GM08714 (cell line): ENCODE data around the gene PIM3.

Source experiments
- H3K4me3 ChIP-seq: fragments of 200-500 bp; sonication (Bioruptor generic); 2 replicates; pipeline ENCODE4 v1.5.1; 2014; ENCODE audit warnings: mild to moderate bottlenecking, low read length, inconsistent platforms
- ZNF274 ChIP-seq: IDR thresholded peaks from 2 replicates; pipeline ENCODE4 v1.6.1; 2012; ENCODE audit warnings: mild to moderate bottlenecking, low read depth, low read length

Gene PIM3

DNA sequence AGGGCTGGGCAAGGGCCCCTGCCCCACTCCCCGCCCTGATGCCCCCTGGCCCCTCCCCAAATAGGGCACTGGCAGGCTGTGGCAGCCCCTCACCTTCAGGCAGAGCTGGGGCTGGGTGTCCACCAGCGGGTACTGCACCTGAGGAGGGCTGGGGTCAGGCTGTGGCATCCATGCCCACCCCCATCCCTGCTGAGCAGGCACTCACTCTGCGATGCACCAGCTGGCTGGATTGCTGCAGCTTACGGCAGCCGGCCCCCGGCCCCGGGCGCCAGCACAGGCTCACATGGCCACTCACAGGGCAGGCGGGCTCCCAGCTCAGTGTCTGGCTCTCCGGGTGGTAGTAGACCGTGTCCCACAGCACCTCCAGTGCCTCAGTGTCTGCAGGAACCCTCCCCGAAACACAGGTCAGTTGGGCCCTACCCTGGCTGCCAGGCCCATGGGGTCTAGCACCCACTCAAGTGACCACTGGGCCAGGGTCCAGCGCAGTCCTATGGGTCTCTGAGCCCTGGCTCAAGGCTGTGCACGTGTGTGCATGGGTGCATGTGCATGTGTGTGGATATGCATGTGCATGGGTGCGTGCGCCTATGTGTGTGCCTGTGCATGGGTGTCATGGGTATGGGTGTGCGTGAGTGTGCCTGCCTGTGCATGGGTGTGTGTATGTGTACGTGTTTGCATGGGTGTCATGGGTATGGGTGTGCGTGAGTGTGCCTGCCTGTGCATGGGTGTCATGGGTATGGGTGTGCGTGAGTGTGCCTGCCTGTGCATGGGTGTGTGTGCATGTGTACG is 37.6 kb downstream of the PIM3 start:
- no peak overlapping the region for H3K4me3 ChIP-seq
- no peak for TF ChIP-seq ZNF274

DNA sequence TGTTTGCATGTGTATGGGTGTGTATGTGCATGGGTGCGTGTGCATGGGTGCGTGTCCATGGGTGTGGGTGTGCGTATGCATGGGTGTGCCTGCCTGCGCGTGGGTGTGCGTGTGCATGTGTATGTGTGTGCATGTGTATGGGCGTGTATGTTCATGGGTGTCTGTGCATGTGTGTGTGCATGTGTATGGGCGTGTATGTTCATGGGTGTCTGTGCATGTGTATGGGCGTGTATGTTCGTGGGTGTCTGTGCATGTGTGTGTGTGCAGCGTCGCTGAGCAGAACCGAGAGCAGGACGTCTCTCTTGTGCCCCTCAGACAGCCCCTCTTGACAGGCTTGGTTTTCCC is 38.1 kb downstream of the PIM3 start:
- H3K4me3 ChIP-seq, result no peak overlapping the region
- TF ChIP-seq ZNF274, result no peak

- no peak for TF ChIP-seq ZNF274
- no peak overlapping the region for H3K4me3 ChIP-seq
Measured at GRCh38 chr22:49999063-49999945, 38.7 kb downstream of the PIM3 start.

- no peak for TF ChIP-seq ZNF274
- H3K4me3 ChIP-seq, result no peak overlapping the region
Measured at GRCh38 chr22:49999946-50000586, 39.5 kb downstream of the PIM3 start.

DNA sequence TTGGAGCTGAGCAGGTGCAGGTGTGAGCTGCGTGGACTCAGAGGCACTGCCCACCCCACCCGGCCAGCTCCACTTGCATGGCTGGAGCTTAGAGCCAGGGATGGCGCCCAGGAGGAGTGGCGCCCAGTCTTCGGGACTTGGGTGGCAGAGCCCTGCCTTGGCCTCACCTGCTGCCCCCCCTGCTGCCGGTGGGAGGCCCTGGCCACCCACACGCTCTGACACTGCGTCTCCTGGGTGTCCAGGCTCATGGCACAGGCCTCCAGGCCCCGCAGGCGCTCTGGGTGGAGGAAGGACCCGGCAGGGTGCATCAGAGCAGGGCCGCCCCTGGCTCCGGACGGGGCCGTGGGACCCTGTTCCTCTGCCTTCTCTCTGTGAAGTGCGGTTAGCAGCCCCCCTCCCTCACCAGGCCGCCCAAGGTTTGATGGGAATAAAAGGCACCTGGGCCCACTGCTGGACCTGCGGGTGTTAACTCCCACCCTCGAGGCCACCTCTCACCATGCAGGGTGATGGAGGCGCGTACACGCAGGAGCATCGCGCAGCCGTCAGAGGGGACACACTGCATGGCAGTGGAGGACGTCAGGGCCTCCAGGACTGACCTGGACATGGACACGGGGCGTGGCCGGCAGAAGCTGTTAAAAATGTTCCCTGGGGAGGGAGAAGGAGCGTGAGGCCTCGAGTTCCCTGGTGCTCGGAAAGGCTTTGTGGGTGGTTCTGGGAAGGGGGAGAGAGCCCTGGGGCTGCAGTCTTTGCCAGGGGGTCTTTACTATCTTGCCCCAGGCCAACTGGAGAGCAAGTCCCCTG is 40.2 kb downstream of the PIM3 start:
- TF ChIP-seq ZNF274, result no peak
- no peak overlapping the region for H3K4me3 ChIP-seq

GRCh38 chr22:50001388-50002231 is 41.0 kb downstream of the PIM3 start:
- H3K4me3 ChIP-seq, result no peak overlapping the region
- no peak for TF ChIP-seq ZNF274

GRCh38 chr22:50002791-50003190 is 42.2 kb downstream of the PIM3 start:
- no peak overlapping the region for H3K4me3 ChIP-seq
- TF ChIP-seq ZNF274, result no peak

GRCh38 chr22:50004918-50005317 is 44.3 kb downstream of the PIM3 start:
- TF ChIP-seq ZNF274, result no peak
- no peak overlapping the region for H3K4me3 ChIP-seq

DNA sequence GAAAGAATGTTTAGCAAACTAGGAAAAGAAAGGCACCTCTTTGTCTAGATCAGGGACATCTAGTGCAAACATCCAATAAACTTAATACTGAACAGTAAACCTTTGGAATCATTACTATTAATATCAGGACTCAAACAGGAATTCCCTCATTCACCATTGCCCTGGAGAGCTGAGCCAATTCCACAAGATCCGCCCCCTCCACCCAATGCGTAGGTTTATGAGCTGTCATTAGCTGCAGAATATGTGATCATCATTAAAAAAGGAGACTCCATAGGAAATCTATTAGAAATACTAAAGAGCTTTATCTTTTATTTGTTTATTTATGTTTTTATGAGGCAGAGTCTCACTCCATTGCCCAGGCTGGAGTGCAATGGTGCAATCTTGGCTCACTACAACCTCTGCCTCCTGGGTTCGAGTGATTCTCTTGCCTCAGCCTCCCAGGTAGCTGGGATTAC is 46.5 kb downstream of the PIM3 start:
- H3K4me3 ChIP-seq, result no peak overlapping the region
- TF ChIP-seq ZNF274, result no peak

- no peak overlapping the region for H3K4me3 ChIP-seq
- TF ChIP-seq ZNF274, result no peak
Measured at GRCh38 chr22:50008151-50009040, 47.8 kb downstream of the PIM3 start.

DNA sequence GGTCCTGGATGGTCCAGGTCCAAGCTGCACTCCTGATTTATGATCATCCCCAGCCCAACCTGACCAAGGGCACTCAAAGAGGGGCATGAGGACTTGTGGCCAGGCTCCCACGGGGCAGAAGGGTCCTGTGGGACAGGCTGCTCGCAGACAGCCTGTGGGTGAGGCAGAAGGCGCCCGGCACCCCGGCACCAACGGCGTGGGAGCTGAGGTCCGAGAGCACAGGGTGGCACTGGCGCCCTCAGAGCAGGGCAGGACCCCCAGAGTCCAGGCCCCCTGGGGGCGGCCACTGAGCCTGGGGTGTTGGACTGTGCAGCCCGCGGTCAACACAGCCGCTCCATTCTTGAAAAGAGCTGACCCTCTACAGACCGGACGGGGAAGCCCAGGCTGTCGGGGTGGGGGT is 48.7 kb downstream of the PIM3 start:
- no peak overlapping the region for H3K4me3 ChIP-seq
- no peak for TF ChIP-seq ZNF274
